Measurements from ENCODE around the gene MCM10.

DNA sequence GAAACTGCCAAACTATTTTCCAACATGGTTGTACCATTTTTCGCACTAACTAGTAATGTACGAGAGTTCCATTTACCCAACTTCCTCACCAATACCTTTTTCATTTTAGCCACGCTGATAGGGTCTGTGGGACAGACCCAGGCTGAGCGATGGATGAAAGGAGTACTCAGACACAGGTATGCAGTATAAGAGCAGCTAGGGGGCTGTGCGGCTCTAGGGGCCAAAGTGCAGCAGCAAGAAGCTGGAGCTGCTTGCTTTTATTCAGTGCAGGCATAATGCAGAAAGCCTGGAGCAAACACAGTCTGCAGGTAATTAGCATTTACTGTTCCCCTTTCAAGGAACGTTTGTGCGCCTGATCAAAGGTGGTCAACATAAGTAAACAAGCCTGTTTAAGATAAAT is 51.8 kb downstream of the MCM10 start:
- TF ChIP-seq NFXL1 (IDR thresholded peaks at IDR 0.05; ENCODE audit: borderline replicate concordance): no peak
- no peak for TF ChIP-seq GABPA (IDR thresholded peaks at IDR 0.05; ENCODE audit: low read depth)
- TF ChIP-seq HDAC6 (IDR thresholded peaks at IDR 0.05; ENCODE audit: unreplicated experiment): no peak
- TF ChIP-seq BMI1 (IDR thresholded peaks at IDR 0.05; ENCODE audit: borderline replicate concordance): no peak
- TF ChIP-seq RELA (IDR thresholded peaks at IDR 0.05; ENCODE audit: borderline replicate concordance, partially characterized antibody): no peak
- TF ChIP-seq, protein P1, sequence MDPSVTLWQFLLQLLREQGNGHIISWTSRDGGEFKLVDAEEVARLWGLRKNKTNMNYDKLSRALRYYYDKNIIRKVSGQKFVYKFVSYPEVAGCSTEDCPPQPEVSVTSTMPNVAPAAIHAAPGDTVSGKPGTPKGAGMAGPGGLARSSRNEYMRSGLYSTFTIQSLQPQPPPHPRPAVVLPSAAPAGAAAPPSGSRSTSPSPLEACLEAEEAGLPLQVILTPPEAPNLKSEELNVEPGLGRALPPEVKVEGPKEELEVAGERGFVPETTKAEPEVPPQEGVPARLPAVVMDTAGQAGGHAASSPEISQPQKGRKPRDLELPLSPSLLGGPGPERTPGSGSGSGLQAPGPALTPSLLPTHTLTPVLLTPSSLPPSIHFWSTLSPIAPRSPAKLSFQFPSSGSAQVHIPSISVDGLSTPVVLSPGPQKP (IDR thresholded peaks at IDR 0.05; ENCODE audit: low read depth, low read length): no peak
- TF ChIP-seq ZNF384 (IDR thresholded peaks at IDR 0.05; ENCODE audit: borderline replicate concordance, low read depth, low read length): no peak
- TF ChIP-seq, protein P2, sequence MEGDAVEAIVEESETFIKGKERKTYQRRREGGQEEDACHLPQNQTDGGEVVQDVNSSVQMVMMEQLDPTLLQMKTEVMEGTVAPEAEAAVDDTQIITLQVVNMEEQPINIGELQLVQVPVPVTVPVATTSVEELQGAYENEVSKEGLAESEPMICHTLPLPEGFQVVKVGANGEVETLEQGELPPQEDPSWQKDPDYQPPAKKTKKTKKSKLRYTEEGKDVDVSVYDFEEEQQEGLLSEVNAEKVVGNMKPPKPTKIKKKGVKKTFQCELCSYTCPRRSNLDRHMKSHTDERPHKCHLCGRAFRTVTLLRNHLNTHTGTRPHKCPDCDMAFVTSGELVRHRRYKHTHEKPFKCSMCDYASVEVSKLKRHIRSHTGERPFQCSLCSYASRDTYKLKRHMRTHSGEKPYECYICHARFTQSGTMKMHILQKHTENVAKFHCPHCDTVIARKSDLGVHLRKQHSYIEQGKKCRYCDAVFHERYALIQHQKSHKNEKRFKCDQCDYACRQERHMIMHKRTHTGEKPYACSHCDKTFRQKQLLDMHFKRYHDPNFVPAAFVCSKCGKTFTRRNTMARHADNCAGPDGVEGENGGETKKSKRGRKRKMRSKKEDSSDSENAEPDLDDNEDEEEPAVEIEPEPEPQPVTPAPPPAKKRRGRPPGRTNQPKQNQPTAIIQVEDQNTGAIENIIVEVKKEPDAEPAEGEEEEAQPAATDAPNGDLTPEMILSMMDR (IDR thresholded peaks at IDR 0.05 in 2 of 3, conservative IDR thresholded peaks at IDR 0.05 in 1 of 3; ENCODE audit: control insufficient read depth in 2 of 3, extremely low read depth in 1 of 3, insufficient read depth in 1 of 3, low read depth in 3 of 3, low read length in 3 of 3): no peak
- TF ChIP-seq, protein P3, sequence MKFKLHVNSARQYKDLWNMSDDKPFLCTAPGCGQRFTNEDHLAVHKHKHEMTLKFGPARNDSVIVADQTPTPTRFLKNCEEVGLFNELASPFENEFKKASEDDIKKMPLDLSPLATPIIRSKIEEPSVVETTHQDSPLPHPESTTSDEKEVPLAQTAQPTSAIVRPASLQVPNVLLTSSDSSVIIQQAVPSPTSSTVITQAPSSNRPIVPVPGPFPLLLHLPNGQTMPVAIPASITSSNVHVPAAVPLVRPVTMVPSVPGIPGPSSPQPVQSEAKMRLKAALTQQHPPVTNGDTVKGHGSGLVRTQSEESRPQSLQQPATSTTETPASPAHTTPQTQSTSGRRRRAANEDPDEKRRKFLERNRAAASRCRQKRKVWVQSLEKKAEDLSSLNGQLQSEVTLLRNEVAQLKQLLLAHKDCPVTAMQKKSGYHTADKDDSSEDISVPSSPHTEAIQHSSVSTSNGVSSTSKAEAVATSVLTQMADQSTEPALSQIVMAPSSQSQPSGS (IDR thresholded peaks at IDR 0.05; ENCODE audit: low read length): no peak
- TF ChIP-seq, protein P4, sequence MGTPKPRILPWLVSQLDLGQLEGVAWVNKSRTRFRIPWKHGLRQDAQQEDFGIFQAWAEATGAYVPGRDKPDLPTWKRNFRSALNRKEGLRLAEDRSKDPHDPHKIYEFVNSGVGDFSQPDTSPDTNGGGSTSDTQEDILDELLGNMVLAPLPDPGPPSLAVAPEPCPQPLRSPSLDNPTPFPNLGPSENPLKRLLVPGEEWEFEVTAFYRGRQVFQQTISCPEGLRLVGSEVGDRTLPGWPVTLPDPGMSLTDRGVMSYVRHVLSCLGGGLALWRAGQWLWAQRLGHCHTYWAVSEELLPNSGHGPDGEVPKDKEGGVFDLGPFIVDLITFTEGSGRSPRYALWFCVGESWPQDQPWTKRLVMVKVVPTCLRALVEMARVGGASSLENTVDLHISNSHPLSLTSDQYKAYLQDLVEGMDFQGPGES (IDR thresholded peaks at IDR 0.05): no peak
- no peak for TF ChIP-seq EP300 (IDR thresholded peaks at IDR 0.05; ENCODE audit: borderline replicate concordance in 1 of 2, control insufficient read depth in 1 of 2, low read depth in 2 of 2, low read length in 2 of 2)
- TF ChIP-seq, protein P5, sequence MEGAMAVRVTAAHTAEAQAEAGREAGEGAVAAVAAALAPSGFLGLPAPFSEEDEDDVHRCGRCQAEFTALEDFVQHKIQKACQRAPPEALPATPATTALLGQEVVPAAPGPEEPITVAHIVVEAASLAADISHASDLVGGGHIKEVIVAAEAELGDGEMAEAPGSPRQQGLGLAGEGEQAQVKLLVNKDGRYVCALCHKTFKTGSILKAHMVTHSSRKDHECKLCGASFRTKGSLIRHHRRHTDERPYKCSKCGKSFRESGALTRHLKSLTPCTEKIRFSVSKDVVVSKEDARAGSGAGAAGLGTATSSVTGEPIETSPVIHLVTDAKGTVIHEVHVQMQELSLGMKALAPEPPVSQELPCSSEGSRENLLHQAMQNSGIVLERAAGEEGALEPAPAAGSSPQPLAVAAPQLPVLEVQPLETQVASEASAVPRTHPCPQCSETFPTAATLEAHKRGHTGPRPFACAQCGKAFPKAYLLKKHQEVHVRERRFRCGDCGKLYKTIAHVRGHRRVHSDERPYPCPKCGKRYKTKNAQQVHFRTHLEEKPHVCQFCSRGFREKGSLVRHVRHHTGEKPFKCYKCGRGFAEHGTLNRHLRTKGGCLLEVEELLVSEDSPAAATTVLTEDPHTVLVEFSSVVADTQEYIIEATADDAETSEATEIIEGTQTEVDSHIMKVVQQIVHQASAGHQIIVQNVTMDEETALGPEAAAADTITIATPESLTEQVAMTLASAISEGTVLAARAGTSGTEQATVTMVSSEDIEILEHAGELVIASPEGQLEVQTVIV (IDR thresholded peaks at IDR 0.05; ENCODE audit: borderline replicate concordance, partially characterized antibody): no peak

Measured in GM12878 (cell line).